ENCODE results near the gene EFHC1.
"Not testable (repeated sequence)": the region's sequence is repeated elsewhere in the genome, so short reads cannot be mapped to it uniquely, and the experiment has no call there.

EFHC1 gene

DNA sequence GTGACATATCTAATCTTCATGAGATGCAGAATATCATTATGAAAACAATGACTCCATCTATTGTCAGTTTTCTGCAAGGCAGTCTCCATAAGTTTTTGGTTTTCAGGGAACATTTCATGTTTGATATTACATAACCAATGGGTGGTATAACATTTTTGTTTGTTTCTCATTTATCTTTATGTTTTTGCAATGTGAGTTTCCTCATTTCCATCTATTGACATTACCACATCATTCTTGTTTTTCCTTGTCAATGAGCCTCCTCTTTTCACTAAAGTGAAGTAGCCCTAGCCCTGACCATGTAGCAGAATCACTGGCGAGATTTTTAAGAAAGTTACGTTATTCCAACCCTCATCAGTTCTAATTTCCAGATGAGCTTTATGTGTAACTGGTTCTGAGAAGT, 4.4 kb downstream of the EFHC1 start:
- intact Hi-C loops (cut with DNase I): no loop called here
- DNase-seq: no peak

DNA sequence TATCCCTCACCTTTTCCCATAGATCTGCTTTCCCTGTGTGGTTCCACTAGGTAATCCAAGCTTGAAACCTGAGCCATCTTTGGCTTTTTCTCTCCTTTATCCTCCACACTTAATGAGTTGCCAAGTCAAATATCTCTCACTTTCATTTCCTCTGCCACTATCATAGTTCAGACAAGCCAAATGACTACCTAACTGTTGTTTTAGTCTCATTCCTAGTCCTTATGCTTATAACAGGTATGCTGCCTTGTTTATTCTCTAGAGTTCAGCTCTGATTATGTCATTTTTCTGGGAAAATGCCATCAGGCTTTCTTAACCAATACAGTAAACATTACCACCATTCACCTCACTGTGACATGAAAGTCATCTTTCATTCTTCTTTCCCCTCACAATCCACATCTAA, 6.5 kb downstream of the EFHC1 start:
- intact Hi-C loops (cut with DNase I): no loop called here
- DNase-seq: no peak

DNA sequence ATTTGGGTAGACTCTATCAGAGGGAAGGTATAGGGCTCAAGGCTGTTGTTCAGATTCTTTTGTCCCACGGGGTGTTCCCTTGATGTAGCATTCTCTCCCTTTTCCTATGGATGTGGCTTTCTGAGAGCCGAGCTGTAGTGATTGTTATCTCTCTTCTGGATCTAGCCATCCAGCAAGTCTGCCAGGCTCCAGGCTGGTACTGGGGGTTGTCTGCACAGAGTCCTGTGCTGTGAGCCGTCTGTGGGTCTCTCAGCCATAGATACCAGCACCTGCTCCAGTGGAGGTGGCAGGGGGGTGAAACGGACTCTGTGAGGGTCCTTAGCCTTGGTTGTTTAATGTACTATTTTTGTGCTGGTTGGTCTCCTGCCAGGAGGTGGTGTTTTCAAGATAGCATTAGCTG, 13.2 kb downstream of the EFHC1 start:
- DNase-seq: peak in 1 of 10 donors; percentile 55
- intact Hi-C loops (cut with DNase I): not testable (repeated sequence)

DNA sequence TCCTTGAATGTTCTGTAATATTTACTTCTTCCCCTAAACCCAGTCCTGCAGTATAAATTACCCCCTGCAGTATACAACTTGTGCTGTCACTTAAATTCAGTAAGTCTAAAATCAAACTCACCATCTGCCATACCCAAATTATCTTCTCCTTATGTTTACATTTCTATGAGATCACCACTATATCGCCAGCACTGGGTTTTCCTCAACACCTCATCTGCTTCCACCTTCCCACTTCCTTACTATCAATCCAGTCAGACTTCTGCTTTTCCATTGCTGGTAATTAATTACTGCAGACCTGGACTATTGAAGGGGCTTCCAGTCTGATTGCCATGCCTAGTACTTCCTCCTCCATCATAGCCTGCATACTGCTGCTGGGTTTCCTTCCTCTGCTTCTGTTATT, 15.2 kb downstream of the EFHC1 start:
- intact Hi-C loops (cut with DNase I): no loop called here
- no peak for DNase-seq

DNA sequence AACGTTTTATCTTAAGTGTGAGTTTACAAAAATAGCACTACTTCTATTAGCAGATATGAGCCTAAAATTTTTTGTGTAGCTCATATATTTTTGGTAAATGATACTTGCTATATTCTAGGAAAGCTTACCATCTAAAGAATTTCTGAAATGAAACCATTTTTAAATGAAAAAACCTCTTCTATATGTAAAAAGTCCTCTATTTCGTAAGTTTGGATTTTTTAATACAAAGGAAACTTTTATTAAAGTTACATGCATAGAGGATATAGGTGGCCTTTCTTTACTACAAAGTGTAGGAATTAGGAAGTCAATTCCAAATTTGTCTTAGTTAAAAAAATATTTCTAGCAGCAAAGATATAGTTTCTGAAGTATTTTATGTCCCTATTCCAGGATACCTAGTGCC, 18.8 kb downstream of the EFHC1 start:
- no peak for DNase-seq
- intact Hi-C loops (cut with DNase I): no loop called here

DNA sequence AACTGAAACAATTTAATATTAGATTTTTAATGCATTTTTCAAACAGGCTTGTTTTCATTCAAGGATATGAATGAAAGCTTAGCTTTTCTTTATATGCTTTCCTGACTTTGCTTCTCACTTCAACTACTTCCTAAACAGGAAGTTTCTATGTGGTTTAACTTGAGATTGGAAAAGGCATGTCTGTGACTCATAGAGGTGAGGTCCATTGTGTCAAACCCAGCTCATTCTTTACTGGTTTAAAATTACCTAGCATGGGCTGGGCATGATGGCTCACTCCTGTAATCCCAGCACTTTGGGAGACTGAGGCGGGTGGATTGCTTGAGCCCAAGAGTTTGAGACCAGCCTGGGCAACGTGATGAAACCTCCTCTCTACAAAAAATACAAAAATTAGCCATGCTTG, 34.4 kb downstream of the EFHC1 start:
- intact Hi-C loops (cut with DNase I): no loop called here
- DNase-seq: no peak

DNA sequence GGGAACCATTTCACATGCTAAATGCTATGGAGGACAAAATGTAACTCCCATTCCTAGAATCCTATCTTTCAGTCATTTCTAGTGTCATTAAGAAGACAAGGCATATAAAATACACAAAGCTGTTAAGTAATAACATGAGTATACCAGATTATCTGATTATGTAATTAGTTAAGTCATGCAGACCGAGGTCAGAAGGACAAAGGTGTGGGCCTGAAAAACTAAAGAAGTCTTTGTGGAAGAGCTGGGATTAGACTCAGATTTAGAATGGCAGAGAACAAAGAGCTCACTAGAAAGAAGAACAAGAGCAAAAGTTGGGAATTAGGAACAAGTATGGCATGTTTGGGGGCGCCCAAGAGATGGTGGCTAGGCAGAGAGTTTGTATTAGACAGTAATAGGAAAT, 37.0 kb downstream of the EFHC1 start:
- no peak for DNase-seq
- intact Hi-C loops (cut with DNase I): no loop called here

DNA sequence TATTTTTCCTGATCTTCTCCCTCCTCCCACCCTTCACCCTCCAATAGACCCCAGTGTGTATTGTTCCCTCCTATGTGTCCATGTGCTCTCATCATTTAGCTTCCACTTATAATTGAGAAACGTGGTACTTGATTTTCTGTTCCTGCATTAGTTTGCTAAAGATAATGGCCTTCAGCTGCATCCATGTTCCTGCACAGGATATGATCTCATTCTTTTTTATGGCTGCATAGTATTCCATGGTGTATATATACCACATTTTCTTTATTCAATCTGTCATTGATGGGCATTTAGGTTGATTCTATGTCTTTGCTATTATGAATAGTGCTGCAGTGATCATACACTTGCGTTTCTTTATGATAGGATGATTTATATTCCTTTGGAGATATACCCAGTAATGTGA, 41.1 kb downstream of the EFHC1 start:
- intact Hi-C loops (cut with DNase I); DNase-seq: not testable (repeated sequence)

DNA sequence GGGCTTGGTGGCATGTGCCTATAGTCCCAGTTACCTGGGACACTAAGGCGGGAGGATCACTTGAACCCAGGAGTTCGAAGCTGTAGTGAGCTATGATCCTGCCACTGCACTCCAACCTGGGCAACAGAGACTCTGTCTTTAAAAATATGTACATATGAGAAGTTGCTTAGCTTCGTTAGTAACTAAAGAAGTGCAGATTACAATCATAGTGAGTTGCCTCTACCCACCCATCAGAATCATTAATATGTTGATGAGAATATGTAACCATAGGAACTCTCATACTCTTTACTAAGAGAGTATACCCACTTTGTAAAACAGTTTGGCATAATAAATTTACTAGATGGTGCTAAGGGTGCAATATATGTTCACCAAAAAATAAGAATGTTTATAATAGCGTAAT, 54.0 kb downstream of the EFHC1 start:
- DNase-seq: no peak
- intact Hi-C loops (cut with DNase I): no loop called here

DNA sequence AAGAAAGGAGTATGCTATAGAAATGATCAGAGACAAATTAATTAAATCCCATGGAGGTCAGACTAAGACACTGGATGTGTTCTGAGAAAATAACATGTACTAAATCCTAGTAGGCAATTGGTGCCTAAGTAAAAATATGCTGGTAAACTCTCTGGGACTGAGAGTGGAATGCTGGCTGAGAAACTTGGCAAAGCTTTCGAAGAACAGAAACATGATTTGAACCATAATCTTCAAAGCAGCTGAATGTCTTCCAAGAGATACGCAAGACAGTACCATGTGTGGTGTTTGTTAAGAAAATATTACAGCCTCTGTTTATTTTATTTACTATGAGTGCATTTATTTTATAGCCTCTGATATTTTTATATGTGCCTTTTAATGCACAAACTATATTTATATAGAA, 55.2 kb downstream of the EFHC1 start:
- intact Hi-C loops (cut with DNase I): no loop called here
- DNase-seq: no peak

DNA sequence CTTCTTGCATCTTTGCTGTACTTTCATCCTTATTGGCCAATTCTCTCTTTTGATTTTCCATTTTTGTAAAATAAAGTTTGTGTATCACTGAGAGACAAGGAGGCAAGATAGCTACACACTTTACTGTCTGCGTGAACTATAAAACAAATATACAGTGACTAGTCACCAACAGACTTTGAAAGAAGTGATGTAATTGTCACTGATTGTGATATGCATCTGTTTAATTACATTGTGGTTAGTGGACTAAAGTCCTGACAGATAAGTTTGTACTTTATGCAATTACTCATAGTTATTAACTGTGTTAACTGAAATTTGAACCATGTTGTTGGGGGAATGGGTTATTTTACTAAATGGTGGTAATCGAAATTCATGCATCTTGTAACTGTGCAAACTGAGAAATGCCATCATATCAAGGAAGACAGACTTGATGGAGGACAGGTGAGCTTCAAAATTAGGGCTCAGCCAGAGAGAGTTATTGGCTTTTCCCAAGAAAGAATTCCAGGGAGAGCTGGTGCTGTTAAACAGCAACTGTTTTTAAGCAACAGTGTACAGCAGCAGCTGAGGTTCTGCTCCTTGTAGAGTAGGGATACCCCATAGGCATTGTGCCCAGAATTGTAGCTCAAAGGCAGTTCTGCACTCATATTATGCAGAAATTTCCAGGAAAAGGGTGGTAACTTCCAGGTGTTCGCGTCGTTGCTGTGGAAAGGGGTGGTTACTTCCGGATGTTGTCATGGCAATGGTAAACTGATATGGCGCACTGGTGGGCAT, 62.9 kb downstream of the EFHC1 start:
- intact Hi-C loops (cut with DNase I): no loop called here
- no peak for DNase-seq

DNA sequence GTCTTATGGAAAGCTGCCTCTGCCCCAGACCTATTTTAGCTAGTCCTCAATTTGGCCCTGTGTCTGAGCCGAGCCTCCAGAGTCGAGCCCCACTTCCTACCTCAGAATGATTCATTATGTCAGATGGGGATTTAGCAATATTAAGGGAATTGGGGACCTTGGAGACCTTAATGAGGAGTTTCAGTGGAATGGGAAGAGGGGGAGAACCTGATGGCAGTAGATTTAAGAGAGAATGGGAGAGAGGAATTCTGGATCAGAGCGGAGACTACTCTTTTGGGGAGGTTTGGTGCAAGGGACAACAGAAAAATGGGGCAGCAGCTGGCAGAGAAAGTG, 63.5 kb downstream of the EFHC1 start:
- no peak for DNase-seq
- intact Hi-C loops (cut with DNase I): no loop called here

DNA sequence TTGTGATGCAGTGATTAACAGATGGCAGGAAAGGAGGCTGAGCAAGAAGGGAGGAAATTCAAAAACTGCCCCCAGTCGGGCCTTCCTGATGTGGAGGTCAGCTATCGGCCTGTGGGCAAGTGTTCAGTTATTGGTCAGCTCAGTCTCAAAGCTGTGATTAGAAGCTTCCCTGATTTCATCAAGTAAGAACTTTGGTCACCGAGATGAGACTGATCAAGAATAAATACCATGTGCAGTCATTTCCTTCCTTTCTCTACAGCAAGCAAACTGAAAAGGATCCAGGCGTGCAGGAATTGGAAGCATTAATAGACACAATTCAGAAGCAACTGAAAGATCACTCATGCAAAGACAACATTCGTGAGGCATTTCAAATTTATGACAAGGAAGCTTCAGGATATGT, 69.7 kb downstream of the EFHC1 start:
- intact Hi-C loops (cut with DNase I): no loop called here

DNA sequence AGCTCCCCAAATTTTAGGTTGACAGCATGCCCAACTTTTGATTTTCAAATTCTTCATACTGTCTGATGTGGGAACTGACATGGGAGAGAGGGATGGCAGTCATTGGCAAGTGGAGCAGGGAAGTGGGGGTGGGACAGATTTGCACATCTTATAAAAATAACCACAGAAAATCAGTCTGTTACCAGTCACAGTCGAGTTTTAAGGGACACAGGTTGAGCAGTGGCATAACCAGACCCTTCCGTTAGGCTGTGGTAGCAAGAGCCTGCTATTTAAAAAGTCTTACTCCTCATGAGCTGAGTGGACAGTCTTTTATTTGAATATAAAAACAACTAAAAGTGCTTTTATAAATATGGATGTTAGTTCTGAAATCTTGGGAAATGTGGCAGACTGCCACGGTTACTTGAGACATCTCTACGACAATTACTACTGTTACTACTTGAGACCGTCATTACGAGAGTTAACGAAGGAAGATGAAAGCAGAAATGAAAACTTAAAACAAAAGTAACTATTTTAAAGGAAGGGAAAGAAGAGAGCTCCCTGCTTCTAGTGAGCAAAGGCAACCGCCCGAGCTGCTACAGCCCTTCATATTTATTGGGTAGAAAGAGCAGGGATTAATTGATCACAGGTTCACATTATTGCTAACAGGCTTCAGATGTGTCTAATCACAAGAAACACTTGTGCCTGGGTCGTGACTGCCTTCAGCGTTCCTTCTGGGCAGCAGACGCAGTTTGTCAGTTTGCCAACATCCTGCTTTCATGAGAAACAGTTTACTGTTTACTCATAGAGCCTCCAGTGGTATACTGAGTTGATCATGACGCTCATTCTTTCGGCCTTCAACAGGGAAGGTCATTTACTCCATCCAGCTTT, 71.3 kb downstream of the EFHC1 start:
- intact Hi-C loops (cut with DNase I): no loop called here
- DNase-seq: no peak

More for the DNA sequence above, 69.7 kb downstream of the EFHC1 start:
- no peak for DNase-seq

DNA sequence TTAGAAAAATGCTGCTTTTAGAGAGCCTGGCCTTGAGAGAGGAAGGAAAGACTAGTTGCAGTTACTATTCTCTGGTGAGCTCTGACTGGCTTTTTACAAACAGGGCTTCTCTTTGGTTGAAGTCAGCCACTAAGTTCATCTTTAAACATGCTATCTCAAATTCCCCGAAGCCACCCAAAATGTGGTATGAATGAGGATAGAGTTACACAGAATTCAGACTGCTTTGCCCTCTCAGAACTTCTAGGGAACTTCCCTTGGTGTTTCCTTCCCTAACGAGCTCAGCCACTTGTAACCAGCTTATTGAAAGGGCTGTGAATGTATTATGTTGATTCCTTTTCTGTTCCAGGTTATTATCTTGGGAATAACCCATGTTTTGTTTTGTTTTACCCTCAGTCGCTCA, 73.5 kb downstream of the EFHC1 start:
- no peak for DNase-seq
- intact Hi-C loops (cut with DNase I): no loop called here

DNA sequence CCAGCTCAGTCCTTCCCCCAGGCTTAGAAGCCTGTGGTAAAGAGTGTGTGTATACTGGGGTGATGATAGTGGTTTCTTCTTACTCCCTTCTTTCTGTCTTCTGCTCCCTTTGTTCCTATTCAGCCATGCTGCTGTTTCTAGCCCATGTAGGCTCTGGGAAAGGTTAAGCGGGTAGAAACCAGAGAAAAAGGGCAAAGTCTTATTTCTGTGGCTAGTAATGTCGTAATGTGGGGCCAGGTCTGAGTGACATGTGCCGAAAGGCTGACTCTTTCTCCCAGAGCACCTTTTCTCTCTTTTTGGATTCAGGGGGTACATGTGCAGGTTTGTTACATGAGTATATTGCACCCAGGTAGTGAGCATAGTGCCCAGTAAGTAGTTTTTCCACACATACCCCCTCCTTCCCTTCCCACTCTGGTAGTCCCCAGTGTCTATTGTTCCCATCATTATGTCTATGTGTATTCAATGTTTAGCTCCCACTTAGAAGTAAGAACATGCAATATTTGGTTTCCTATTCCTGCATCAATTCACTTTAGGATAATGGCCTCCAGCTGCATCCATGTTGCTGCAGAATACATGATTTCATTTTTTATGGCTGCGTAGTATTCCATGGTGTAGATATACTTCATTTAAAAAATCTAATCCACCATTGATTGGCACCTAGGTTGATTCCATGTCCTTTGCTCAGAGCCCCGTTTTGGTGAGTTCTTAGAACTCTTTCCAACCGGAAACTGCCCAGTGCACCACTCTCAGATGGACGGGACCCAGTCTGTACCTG, 74.3 kb downstream of the EFHC1 start:
- DNase-seq: no peak
- intact Hi-C loops (cut with DNase I): no loop called here

DNA sequence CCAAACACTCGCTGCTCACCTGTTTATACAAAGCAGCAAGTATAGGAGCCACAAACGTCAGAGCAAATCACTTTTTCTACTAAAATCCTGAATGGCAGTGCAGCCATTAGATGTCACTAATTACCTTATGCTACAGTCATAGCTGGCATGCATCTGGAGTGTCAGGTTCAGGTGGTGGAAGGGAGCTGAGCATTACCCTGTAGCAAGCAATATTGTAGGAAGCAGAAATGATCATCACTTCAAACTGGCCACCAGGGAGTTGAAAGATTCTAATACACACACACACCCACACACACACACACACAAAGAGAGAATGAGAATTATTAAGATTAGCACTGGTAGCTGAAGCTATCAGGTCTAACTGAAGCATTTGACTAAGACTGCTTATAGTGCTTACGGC, 75.8 kb downstream of the EFHC1 start:
- intact Hi-C loops (cut with DNase I): no loop called here
- DNase-seq: no peak

DNA sequence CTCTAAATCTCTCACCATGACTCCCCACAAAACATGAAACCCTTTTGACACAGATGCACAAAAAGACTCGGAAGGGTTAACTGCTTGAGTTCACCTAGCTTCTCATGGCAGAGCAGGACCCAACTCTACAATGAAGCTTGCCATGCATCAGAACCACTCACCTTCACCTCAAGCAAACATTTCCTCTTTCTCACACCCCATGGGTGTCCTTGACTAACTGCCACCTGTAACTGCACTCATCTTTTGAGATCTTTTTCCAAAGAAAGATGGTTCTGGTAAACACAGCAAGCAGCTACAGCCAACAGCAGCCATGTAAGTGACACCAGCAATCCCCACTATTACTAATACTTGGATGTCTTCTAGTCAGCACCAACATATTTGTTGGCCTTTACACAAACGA, 76.5 kb downstream of the EFHC1 start:
- no peak for DNase-seq
- intact Hi-C loops (cut with DNase I): no loop called here

DNA sequence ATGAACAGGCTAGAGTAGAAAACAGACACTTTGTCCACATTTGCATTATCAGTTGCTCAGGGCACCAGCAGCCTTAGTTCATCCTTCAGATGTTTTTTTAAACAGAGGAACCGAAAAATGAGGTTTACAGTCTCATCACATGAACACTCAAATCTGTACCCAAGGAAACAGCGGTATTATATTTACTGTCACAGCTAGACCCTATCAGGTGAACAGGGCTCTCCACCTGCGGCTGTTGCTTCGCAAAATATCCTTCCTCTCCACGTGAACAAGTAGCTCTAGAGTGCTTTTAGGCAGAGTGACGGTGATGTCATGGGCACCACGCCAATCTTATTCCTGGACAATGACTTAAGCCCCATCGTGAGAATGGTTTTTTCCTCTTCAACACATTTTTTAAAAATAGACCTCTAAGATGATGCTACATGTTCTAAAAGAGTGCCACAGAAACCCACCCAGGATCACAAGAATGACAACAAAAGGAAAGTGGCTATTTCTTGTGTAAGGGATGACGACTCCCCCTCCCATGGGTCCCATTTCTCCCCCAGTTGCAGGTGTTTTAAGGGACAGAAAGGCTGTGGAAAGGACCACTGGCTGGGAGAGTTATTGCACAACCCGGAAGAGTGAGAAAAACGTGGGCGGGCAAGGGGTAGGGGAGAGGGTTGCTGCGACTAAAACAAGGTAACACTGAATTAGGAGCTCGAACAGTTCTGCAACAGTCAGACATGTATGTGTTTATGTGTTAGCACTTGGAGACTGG, 77.7 kb downstream of the EFHC1 start:
- intact Hi-C loops (cut with DNase I): no loop called here
- no peak for DNase-seq

DNA sequence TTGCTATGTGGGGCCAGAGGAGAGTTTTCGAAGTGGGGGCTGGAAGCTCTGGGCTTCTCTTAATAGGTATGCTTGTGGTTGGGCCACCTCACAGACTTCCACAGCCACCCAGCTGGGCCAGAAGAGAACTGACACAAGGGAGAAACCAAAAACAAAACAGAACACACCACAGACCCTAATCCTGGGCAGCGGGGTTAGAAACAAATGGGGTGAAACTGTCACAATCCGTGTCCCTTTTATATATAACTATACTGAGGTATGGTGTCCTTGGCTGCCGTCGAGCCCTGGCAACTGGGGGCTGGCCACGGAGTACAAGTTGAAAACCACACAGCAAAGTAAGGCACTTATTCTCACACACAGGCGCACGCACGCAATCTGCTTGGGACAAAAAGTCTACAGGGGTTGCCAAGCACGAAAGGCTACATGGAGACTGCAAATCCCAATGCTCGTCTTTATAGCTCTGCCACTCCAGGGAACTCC, 78.4 kb downstream of the EFHC1 start:
- intact Hi-C loops (cut with DNase I): no loop called here
- DNase-seq: no peak

DNA sequence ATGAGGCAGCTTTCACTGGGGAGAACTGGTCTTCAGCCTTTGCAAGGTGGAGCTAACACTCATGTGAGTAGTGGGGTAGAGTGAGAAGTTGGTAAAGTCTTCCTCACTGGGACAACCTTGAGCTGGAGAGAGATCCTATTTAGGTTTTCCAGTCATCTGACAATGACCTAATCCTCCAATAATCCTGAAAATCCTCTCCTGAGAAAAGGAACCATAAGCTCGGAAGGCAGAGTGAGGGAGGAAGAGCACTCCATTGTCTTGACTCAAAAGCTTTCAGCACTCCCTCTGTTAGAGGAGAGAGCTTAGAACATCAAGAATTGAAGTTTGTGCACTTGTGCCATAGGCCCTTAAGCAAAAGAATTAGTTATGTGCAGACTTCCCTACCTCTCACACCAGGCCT, 78.9 kb downstream of the EFHC1 start:
- no peak for DNase-seq
- intact Hi-C loops (cut with DNase I): no loop called here
